Right renal pelvis (tissue), 4 donors: Measurements from ENCODE around the gene HEXD. TPM values are rescaled to one million over a fixed set of nuclear protein-coding genes. Genes with fewer than 3 reads are reported as not detected.
"Not testable (repeated sequence)": the region's sequence is repeated elsewhere in the genome, so short reads cannot be mapped to it uniquely, and the experiment has no call there.

ENCODE experiments used
- DNase-seq, 4 donors: peaks; one replicate each; pipeline ENCODE4 v3.0.0-alpha.2; 2013; ENCODE audit warnings: low read depth in 4 of 4, low spot score in 3 of 4, missing footprints in 1 of 4
- polyA plus RNA-seq, 4 donors: library from polyadenylated mRNA; unstranded; fragments of 120-200 nt; gene quantifications; one replicate each; pipeline ENCODE4 v1.2.1, GENCODE V29; 2013; ENCODE audit not compliant: insufficient read length in 4 of 4

Gene HEXD
- polyA plus RNA-seq, 4 donors: 28.7 to 48.5 (median 37.7) TPM

GRCh38 chr17:82394278-82394677 is 23.9 kb upstream of the HEXD start:
- DNase-seq: no peak

- no peak for DNase-seq
Measured at GRCh38 chr17:82396601-82397435, 21.3 kb upstream of the HEXD start.

GRCh38 chr17:82397449-82398335 is 20.5 kb upstream of the HEXD start:
- DNase-seq: no peak

GRCh38 chr17:82399041-82399441 is 19.1 kb upstream of the HEXD start:
- no peak for DNase-seq

- no peak for DNase-seq
Measured at GRCh38 chr17:82399601-82400101, 18.5 kb upstream of the HEXD start.

- DNase-seq: no peak
Measured at GRCh38 chr17:82400206-82400605, 17.9 kb upstream of the HEXD start.

GRCh38 chr17:82400830-82401229 is 17.3 kb upstream of the HEXD start:
- no peak for DNase-seq

GRCh38 chr17:82402865-82403264 is 15.3 kb upstream of the HEXD start:
- DNase-seq: no peak

GRCh38 chr17:82403662-82404660 is 14.2 kb upstream of the HEXD start:
- DNase-seq: no peak

GRCh38 chr17:82405051-82405450 is 13.1 kb upstream of the HEXD start:
- no peak for DNase-seq

GRCh38 chr17:82406131-82406671 is 11.9 kb upstream of the HEXD start:
- no peak for DNase-seq

- DNase-seq: no peak
Measured at GRCh38 chr17:82407255-82407654, 10.9 kb upstream of the HEXD start.

GRCh38 chr17:82408288-82408937 is 9.7 kb upstream of the HEXD start:
- DNase-seq: no peak

GRCh38 chr17:82408938-82409318 is 9.2 kb upstream of the HEXD start:
- DNase-seq: no peak

- no peak for DNase-seq
Measured at GRCh38 chr17:82410014-82410716, 8.0 kb upstream of the HEXD start.

- DNase-seq: no peak
Measured at GRCh38 chr17:82411396-82412053, 6.6 kb upstream of the HEXD start.

- DNase-seq: not testable (repeated sequence)
Measured at GRCh38 chr17:82412081-82412480, 6.1 kb upstream of the HEXD start.
